Liver (tissue), 3 donors: ENCODE data around the gene COL26A1.
"Not testable (repeated sequence)": the region's sequence is repeated elsewhere in the genome, so short reads cannot be mapped to it uniquely, and the experiment has no call there.

Source experiments
- ATF3 ChIP-seq: IDR thresholded peaks from 2 replicates; pipeline ENCODE4 v1.6.1; 2016; ENCODE audit warnings: antibody characterized with exemption
- CTCF ChIP-seq: fragments of 150-350 bp; IDR thresholded peaks from 2 replicates; pipeline ENCODE4 v1.5.1; 2017; ENCODE audit warnings: improper control_type of control experiment, low read depth, low read length; ENCODE audit not compliant: missing input control
- EGR1 ChIP-seq, 2 donors: IDR thresholded peaks; 2 replicates each; pipeline ENCODE4 v1.6.1; 2016 to 2018; ENCODE audit warnings: antibody characterized with exemption in 2 of 2, low read depth in 2 of 2
- FOXA2 ChIP-seq: IDR thresholded peaks from 2 replicates; pipeline ENCODE4 v1.6.1; 2016; ENCODE audit warnings: antibody characterized with exemption
- GABPA ChIP-seq, 2 donors: IDR thresholded peaks in 1 of 2; conservative IDR thresholded peaks in 1 of 2; 2 replicates each; pipeline ENCODE4 v1.6.1; 2016; ENCODE audit warnings: antibody characterized with exemption in 2 of 2, mild to moderate bottlenecking in 1 of 2, moderate library complexity in 1 of 2
- JUND ChIP-seq, 2 donors: IDR thresholded peaks; 2 replicates each; pipeline ENCODE4 v1.6.1; 2016; ENCODE audit warnings: antibody characterized with exemption in 2 of 2
- MAX ChIP-seq: IDR thresholded peaks from 2 replicates; pipeline ENCODE4 v1.6.1; 2016; ENCODE audit warnings: antibody characterized with exemption
- REST ChIP-seq: IDR thresholded peaks from 2 replicates; pipeline ENCODE4 v1.6.1; 2016; ENCODE audit warnings: antibody characterized with exemption, mild to moderate bottlenecking
- SP1 ChIP-seq: IDR thresholded peaks from 2 replicates; pipeline ENCODE4 v1.6.1; 2018; ENCODE audit warnings: antibody characterized with exemption, mild to moderate bottlenecking
- TAF1 ChIP-seq: conservative IDR thresholded peaks from 2 replicates; pipeline ENCODE4 v1.6.1; 2016; ENCODE audit warnings: antibody characterized with exemption, mild to moderate bottlenecking
- YY1 ChIP-seq: IDR thresholded peaks from 2 replicates; pipeline ENCODE4 v1.6.1; 2016; ENCODE audit warnings: antibody characterized with exemption, mild to moderate bottlenecking
- donor health status: healthy.
- donor health status: healthy.

- not testable (repeated sequence) for TF ChIP-seq GABPA (IDR thresholded peaks at IDR 0.05 in 1 of 2, conservative IDR thresholded peaks at IDR 0.05 in 1 of 2); CTCF; YY1; ATF3; TAF1; REST; EGR1 (IDR thresholded peaks at IDR 0.05; ENCODE audit: low read depth in 2 of 2); SP1; JUND (IDR thresholded peaks at IDR 0.05); FOXA2; MAX
Observed at GRCh38 chr7:101561293-101561692, 198.6 kb downstream of the COL26A1 start.
